ENCODE data around the gene SLC10A7. TPM values are rescaled to one million over a fixed set of nuclear protein-coding genes. Genes with fewer than 3 reads are reported as not detected.

Gene SLC10A7
- total and polyA plus RNA-seq, 4 donors, result 3.7 to 18.7 (median 7.6) TPM

DNA sequence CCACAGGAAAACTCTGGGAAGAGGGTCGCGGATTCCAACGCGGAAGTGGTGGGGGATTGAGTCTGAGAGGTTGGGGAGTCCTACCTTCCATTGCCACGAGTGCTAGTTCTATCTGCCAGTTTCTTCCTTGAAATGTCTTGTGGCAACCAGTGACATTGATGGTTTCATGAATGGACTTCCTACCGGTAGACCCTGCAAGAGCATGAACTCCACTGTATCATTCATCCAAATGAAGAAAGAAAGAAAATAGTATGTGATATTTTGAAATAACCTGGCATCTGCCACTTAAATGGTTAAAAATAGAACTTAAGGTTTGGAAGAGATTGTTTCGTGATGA is 1.1 kb upstream of the SLC10A7 start:
- no peak for TF ChIP-seq GABPA (IDR thresholded peaks at IDR 0.05 in 1 of 2, conservative IDR thresholded peaks at IDR 0.05 in 1 of 2)
- TF ChIP-seq FOXA2 (IDR thresholded peaks at IDR 0.05), result no peak
- TF ChIP-seq RAD21 (IDR thresholded peaks at IDR 0.05), result no peak
- TF ChIP-seq RXRA (IDR thresholded peaks at IDR 0.05), result no peak
- no peak for TF ChIP-seq HNF4A (conservative IDR thresholded peaks at IDR 0.05)
- TF ChIP-seq, protein P1, sequence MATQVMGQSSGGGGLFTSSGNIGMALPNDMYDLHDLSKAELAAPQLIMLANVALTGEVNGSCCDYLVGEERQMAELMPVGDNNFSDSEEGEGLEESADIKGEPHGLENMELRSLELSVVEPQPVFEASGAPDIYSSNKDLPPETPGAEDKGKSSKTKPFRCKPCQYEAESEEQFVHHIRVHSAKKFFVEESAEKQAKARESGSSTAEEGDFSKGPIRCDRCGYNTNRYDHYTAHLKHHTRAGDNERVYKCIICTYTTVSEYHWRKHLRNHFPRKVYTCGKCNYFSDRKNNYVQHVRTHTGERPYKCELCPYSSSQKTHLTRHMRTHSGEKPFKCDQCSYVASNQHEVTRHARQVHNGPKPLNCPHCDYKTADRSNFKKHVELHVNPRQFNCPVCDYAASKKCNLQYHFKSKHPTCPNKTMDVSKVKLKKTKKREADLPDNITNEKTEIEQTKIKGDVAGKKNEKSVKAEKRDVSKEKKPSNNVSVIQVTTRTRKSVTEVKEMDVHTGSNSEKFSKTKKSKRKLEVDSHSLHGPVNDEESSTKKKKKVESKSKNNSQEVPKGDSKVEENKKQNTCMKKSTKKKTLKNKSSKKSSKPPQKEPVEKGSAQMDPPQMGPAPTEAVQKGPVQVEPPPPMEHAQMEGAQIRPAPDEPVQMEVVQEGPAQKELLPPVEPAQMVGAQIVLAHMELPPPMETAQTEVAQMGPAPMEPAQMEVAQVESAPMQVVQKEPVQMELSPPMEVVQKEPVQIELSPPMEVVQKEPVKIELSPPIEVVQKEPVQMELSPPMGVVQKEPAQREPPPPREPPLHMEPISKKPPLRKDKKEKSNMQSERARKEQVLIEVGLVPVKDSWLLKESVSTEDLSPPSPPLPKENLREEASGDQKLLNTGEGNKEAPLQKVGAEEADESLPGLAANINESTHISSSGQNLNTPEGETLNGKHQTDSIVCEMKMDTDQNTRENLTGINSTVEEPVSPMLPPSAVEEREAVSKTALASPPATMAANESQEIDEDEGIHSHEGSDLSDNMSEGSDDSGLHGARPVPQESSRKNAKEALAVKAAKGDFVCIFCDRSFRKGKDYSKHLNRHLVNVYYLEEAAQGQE (IDR thresholded peaks at IDR 0.05), result no peak
- TF ChIP-seq, protein P2, sequence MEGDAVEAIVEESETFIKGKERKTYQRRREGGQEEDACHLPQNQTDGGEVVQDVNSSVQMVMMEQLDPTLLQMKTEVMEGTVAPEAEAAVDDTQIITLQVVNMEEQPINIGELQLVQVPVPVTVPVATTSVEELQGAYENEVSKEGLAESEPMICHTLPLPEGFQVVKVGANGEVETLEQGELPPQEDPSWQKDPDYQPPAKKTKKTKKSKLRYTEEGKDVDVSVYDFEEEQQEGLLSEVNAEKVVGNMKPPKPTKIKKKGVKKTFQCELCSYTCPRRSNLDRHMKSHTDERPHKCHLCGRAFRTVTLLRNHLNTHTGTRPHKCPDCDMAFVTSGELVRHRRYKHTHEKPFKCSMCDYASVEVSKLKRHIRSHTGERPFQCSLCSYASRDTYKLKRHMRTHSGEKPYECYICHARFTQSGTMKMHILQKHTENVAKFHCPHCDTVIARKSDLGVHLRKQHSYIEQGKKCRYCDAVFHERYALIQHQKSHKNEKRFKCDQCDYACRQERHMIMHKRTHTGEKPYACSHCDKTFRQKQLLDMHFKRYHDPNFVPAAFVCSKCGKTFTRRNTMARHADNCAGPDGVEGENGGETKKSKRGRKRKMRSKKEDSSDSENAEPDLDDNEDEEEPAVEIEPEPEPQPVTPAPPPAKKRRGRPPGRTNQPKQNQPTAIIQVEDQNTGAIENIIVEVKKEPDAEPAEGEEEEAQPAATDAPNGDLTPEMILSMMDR (IDR thresholded peaks at IDR 0.05; ENCODE audit: low read depth, low read length, missing input control), result no peak
- TF ChIP-seq, protein P3, sequence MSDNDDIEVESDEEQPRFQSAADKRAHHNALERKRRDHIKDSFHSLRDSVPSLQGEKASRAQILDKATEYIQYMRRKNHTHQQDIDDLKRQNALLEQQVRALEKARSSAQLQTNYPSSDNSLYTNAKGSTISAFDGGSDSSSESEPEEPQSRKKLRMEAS (IDR thresholded peaks at IDR 0.05), result no peak
- no peak for TF ChIP-seq NR2F2 (IDR thresholded peaks at IDR 0.05)
- no peak for TF ChIP-seq YY1 (IDR thresholded peaks at IDR 0.05)
- WGBS, result 2% methylated on average over 7 of the region's 7 CpGs
- no peak for DNase-seq (ENCODE audit: low spot score)
- peak overlapping the region; percentile 82 to 92 (median 84) for H3K4me3 ChIP-seq (ENCODE audit: low read depth in 1 of 3, low read length in 3 of 3)
- H3K27me3 ChIP-seq (ENCODE audit: control insufficient read depth in 4 of 4, insufficient read depth in 4 of 4, low read length in 3 of 4), result no peaks in the 10 kb centered on the region
- H3K9ac ChIP-seq (ENCODE audit: low read depth in 1 of 2, low read length in 2 of 2), result peak overlapping the region; percentile 44 to 67
- H3K4me1 ChIP-seq (ENCODE audit: control insufficient read depth in 4 of 4, insufficient read depth in 4 of 4, low read length in 3 of 4), result peaks cover 3 to 20% (median 10%) of the 10 kb centered on the region in 4 donors
- H3K36me3 ChIP-seq (ENCODE audit: control insufficient read depth in 4 of 4, insufficient read depth in 3 of 4, low read depth in 1 of 4, low read length in 3 of 4), result no peaks in the 10 kb centered on the region
- H3K27ac ChIP-seq (ENCODE audit: low read depth in 1 of 2, low read length in 2 of 2), result no peak overlapping the region
- H3K9me3 ChIP-seq (ENCODE audit: control insufficient read depth in 4 of 4, low read length in 3 of 4), result no peaks in the 10 kb centered on the region

DNA sequence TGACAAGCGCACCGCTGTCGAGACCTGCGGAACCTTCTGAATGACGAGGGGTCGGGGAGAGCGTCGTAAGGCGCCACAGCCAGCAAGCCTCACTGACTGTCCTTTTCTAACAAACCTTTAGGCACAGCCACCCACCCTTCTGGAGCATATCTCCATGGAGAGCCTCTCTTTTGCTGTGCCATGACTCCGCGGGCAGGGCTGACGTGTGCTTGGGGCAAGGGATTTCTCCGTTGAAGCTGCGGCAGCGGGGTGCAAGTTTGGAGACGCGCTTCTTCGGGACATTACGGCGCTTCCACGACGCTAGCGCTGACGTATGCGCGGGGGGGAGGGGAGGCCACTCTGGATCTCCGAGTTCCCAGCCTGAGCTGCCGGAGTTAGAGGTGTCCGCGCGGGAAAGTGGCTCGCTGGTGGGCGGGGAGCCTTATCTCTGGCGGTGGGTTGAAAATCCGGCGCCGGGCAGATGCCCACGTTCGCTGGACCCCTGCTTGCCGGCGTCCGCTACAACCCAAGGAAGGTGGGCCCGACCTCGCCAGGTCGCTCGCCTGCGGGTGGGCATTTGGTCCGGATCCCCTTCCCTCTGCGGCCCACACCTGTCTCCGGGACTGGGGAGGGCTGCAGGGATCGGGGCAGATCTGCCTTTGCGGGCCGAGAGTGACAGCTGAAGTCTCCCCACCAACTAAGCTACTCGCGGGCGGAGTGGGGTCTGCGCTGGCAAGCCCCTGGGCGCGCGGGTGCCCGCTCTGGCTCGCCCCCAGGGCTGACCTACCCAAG is 543 bp upstream of the SLC10A7 start:
- no peaks in the 10 kb centered on the region for H3K36me3 ChIP-seq (ENCODE audit: control insufficient read depth in 4 of 4, insufficient read depth in 3 of 4, low read depth in 1 of 4, low read length in 3 of 4)
- H3K9me3 ChIP-seq (ENCODE audit: control insufficient read depth in 4 of 4, low read length in 3 of 4), result no peaks in the 10 kb centered on the region
- WGBS, result under 1% methylated on average over 62 of the region's 62 CpGs
- no peaks in the 10 kb centered on the region for H3K27me3 ChIP-seq (ENCODE audit: control insufficient read depth in 4 of 4, insufficient read depth in 4 of 4, low read length in 3 of 4)
- peak overlapping the region; percentile 79 to 81 for H3K27ac ChIP-seq (ENCODE audit: low read depth in 1 of 2, low read length in 2 of 2)
- peak; percentile 93 for DNase-seq (ENCODE audit: low spot score)
- TF ChIP-seq, protein P1 (IDR thresholded peaks at IDR 0.05), result no peak
- TF ChIP-seq SP1 (IDR thresholded peaks at IDR 0.05) (peak; percentile 17), YY1 (IDR thresholded peaks at IDR 0.05) (peak; percentile 78), JUND (IDR thresholded peaks at IDR 0.05) (peak in 1 of 2 donors; percentile 46)
- peak overlapping the region; percentile 44 to 67 for H3K9ac ChIP-seq (ENCODE audit: low read depth in 1 of 2, low read length in 2 of 2)
- H3K4me3 ChIP-seq (ENCODE audit: low read depth in 1 of 3, low read length in 3 of 3), result peak overlapping the region; percentile 82 to 92 (median 84)
- peaks cover 3 to 20% (median 10%) of the 10 kb centered on the region in 4 donors for H3K4me1 ChIP-seq (ENCODE audit: control insufficient read depth in 4 of 4, insufficient read depth in 4 of 4, low read length in 3 of 4)
